Measurements from ENCODE around the gene FOXN3.

Gene FOXN3

GRCh38 chr14:89277203-89277602, 139.8 kb downstream of the FOXN3 start:
- DNase-seq (ENCODE audit: low read depth): no peak
- no peak overlapping the region for H3K4me3 ChIP-seq (ENCODE audit: low read depth, low read length)
- TF ChIP-seq MYC (IDR thresholded peaks at IDR 0.05; ENCODE audit: low read depth, low read length): no peak
- no peak for TF ChIP-seq CTCF (IDR thresholded peaks at IDR 0.05; ENCODE audit: low read depth, low read length)
- TF ChIP-seq POLR2A (IDR thresholded peaks at IDR 0.05; ENCODE audit: extremely low read depth, insufficient read length): no peak
- TF ChIP-seq MAX (IDR thresholded peaks at IDR 0.05; ENCODE audit: low read depth, low read length): no peak

- TF ChIP-seq POLR2A (IDR thresholded peaks at IDR 0.05; ENCODE audit: extremely low read depth, insufficient read length) (no peak), CTCF (IDR thresholded peaks at IDR 0.05; ENCODE audit: low read depth, low read length) (no peak), MYC (IDR thresholded peaks at IDR 0.05; ENCODE audit: low read depth, low read length) (no peak), MAX (IDR thresholded peaks at IDR 0.05; ENCODE audit: low read depth, low read length) (no peak)
- peak; percentile 68 for DNase-seq (ENCODE audit: low read depth)
- no peak overlapping the region for H3K4me3 ChIP-seq (ENCODE audit: low read depth, low read length)
Observed at GRCh38 chr14:89276424-89276975, 140.5 kb downstream of the FOXN3 start.

DNA sequence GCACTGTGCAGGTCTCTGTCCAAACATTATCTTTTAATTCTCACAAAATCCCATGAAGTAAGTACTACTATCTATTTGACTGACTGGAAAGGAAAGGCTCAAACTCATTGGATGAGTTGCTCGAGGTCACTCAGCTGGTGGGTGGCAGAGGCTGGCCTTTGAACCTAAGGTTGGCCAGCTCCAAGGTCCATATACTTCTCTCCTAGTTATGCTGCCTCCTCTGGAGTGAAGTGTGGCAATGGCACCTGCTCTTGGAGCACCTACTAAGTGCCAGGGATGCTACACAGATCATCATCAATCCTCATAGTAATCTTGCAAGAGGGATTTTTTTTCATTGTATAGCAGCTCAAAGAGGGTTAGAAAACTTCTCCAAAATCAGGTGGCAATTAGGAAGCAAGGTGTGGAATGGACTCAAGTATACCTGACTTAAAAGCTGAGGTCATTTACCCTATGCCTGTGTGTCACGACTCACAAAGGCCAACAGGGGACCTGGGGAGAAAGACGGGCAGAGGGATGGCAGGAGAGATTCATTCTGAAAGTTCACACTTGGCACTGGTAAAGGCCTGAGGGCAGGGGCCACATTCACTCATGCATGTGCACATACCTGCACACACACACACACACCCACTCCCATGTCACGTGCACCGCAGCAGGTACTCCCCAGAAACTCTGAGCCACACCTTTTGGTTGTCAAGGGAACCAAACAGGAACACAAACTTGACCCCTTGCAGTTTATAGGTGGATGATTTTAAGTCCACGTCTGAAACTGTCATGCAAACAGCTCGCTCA, 146.4 kb downstream of the FOXN3 start:
- DNase-seq (ENCODE audit: low read depth): no peak
- H3K4me3 ChIP-seq (ENCODE audit: low read depth, low read length): no peak overlapping the region
- no peak for TF ChIP-seq MAX (IDR thresholded peaks at IDR 0.05; ENCODE audit: low read depth, low read length)
- no peak for TF ChIP-seq CTCF (IDR thresholded peaks at IDR 0.05; ENCODE audit: low read depth, low read length)
- TF ChIP-seq POLR2A (IDR thresholded peaks at IDR 0.05; ENCODE audit: extremely low read depth, insufficient read length): no peak
- no peak for TF ChIP-seq MYC (IDR thresholded peaks at IDR 0.05; ENCODE audit: low read depth, low read length)

DNA sequence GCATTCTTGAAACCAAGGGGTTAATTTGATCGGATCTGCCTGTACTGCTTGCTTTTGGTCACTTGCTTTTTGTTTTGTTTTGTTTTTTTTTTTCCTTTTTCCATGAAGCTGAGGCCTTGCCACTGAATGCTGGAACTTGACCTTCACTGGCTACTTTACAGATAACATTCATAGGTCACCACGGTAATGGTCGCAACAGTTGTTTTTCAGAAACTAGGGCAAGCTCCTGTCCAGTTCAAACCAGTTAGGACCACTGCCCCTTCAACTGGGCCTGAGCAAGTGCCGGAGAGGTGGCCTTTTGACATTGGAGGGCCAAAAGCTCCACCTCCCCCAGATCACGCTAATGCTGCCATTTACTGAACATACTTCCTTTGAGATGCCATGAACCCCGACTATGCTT, 147.6 kb downstream of the FOXN3 start:
- H3K4me3 ChIP-seq (ENCODE audit: low read depth, low read length): no peak overlapping the region
- TF ChIP-seq POLR2A (IDR thresholded peaks at IDR 0.05; ENCODE audit: extremely low read depth, insufficient read length) (no peak), MYC (IDR thresholded peaks at IDR 0.05; ENCODE audit: low read depth, low read length) (no peak), CTCF (IDR thresholded peaks at IDR 0.05; ENCODE audit: low read depth, low read length) (no peak), MAX (IDR thresholded peaks at IDR 0.05; ENCODE audit: low read depth, low read length) (no peak)
- DNase-seq (ENCODE audit: low read depth): no peak

DNA sequence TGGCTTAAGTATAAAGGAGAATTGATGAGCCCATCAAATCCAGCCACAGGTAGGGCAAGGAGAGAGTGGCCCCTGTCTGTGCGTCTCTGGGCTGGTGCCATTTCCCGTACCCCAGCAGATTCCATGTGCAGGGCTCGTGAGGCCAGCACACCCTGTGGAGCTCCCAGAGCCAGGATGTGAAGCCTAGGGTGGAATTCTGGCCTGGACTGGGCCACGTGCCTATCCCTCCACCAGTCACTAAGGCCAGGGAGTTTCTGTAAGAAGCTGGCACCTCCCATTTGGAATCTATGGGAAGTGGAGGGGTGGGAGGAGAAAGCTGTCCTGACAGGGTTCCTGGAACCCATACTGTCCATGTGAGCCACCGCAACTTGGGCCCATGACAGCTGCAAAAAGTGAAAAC, 148.5 kb downstream of the FOXN3 start:
- no peak for DNase-seq (ENCODE audit: low read depth)
- TF ChIP-seq MAX (IDR thresholded peaks at IDR 0.05; ENCODE audit: low read depth, low read length) (no peak), MYC (IDR thresholded peaks at IDR 0.05; ENCODE audit: low read depth, low read length) (no peak), POLR2A (IDR thresholded peaks at IDR 0.05; ENCODE audit: extremely low read depth, insufficient read length) (no peak)
- H3K4me3 ChIP-seq (ENCODE audit: low read depth, low read length): no peak overlapping the region

- H3K4me3 ChIP-seq (ENCODE audit: low read depth, low read length): no peak overlapping the region
- no peak for TF ChIP-seq CTCF (IDR thresholded peaks at IDR 0.05; ENCODE audit: low read depth, low read length)
- TF ChIP-seq MAX (IDR thresholded peaks at IDR 0.05; ENCODE audit: low read depth, low read length): no peak
- TF ChIP-seq MYC (IDR thresholded peaks at IDR 0.05; ENCODE audit: low read depth, low read length): no peak
- TF ChIP-seq POLR2A (IDR thresholded peaks at IDR 0.05; ENCODE audit: extremely low read depth, insufficient read length): no peak
- DNase-seq (ENCODE audit: low read depth): no peak
Observed at GRCh38 chr14:89267656-89268055, 149.4 kb downstream of the FOXN3 start.
